IgD-negative memory B cell (primary cell): Measurements from ENCODE around the gene CMTM2. TPM values are rescaled to one million over a fixed set of nuclear protein-coding genes. Genes with fewer than 3 reads are reported as not detected.
A peak's percentile ranks its signal among the peaks of the same experiment; 100 is the strongest.
"Not testable (repeated sequence)": the region's sequence is repeated elsewhere in the genome, so short reads cannot be mapped to it uniquely, and the experiment has no call there.

Experiments
- H3K27ac Mint-ChIP-seq, 3 donors: one replicate each; pipeline ENCODE4 v1.8.0; 2020 to 2022; ENCODE audit warnings: mild to moderate bottlenecking in 3 of 3, mixed read lengths in 3 of 3, moderate library complexity in 1 of 3
- H3K27me3 Mint-ChIP-seq: one replicate; pipeline ENCODE4 v1.8.0; 2021; ENCODE audit warnings: mixed read lengths
- H3K36me3 Mint-ChIP-seq: one replicate; pipeline ENCODE4 v1.8.0; 2020; ENCODE audit warnings: mild to moderate bottlenecking, mixed read lengths
- H3K4me1 Mint-ChIP-seq, 3 donors: one replicate each; pipeline ENCODE4 v1.8.0; 2020 to 2022; ENCODE audit warnings: mixed read lengths in 3 of 3, mild to moderate bottlenecking in 1 of 3
- H3K4me3 Mint-ChIP-seq, 4 donors: one replicate each; pipeline ENCODE4 v1.8.0; 2020 to 2022; ENCODE audit warnings: mild to moderate bottlenecking in 4 of 4, mixed read lengths in 4 of 4, moderate library complexity in 3 of 4
- H3K9me3 Mint-ChIP-seq, 3 donors: one replicate each; pipeline ENCODE4 v1.8.0; 2020 to 2021; ENCODE audit warnings: mixed read lengths in 3 of 3, mild to moderate bottlenecking in 1 of 3
- polyA plus RNA-seq: library from polyadenylated mRNA; unstranded; fragments of 300-500 nt; fragmentation: Illumina TruSeq; gene quantifications from one replicate; pipeline ENCODE4 v1.2.3, GENCODE V29; 2021

The CMTM2 gene
- polyA plus RNA-seq, 1 donor from 2014 or later, result not detected

GRCh38 chr16:66603537-66604375 is 24.5 kb downstream of the CMTM2 start:
- H3K27me3 Mint-ChIP-seq, result peaks cover 36% of the 10 kb centered on the region
- peaks cover 20 to 26% (median 22%) of the 10 kb centered on the region in 3 donors for H3K4me1 Mint-ChIP-seq
- H3K36me3 Mint-ChIP-seq, result no peaks in the 10 kb centered on the region
- peak overlapping the region; percentile 35 to 94 (median 87) for H3K4me3 Mint-ChIP-seq
- peaks cover 5 to 11% (median 7%) of the 10 kb centered on the region in 3 donors for H3K9me3 Mint-ChIP-seq
- peak overlapping the region in 2 of 3 donors; percentile 1 to 90 for H3K27ac Mint-ChIP-seq

GRCh38 chr16:66604376-66605176 is 25.3 kb downstream of the CMTM2 start, which contains the start of gene CMTM3:
TSS of gene CMTM3 (plus strand) at chr16:66604704. CDS start at chr16:66604806, 102 bp downstream.
- Mint-ChIP-seq H3K4me1 (peaks cover 20 to 26% (median 22%) of the 10 kb centered on the region in 3 donors), H3K27me3 (peaks cover 33% of the 10 kb centered on the region), H3K27ac (peak within 1 kb of the TSS in 2 of 3 donors; percentile 1 to 90), H3K36me3 (no peaks in the 10 kb centered on the region), H3K9me3 (peaks cover 5 to 11% (median 7%) of the 10 kb centered on the region in 3 donors), H3K4me3 (peak within 1 kb of the TSS; percentile 35 to 94 (median 87))

GRCh38 chr16:66605177-66605978 is 26.1 kb downstream of the CMTM2 start:
- no peak overlapping the region for H3K27ac Mint-ChIP-seq
- H3K4me1 Mint-ChIP-seq, result peaks cover 20 to 26% (median 20%) of the 10 kb centered on the region in 3 donors
- H3K27me3 Mint-ChIP-seq, result peaks cover 30% of the 10 kb centered on the region
- peaks cover 5 to 11% (median 7%) of the 10 kb centered on the region in 3 donors for H3K9me3 Mint-ChIP-seq
- H3K36me3 Mint-ChIP-seq, result no peaks in the 10 kb centered on the region
- peak overlapping the region in 3 of 4 donors; percentile 21 to 91 (median 78) for H3K4me3 Mint-ChIP-seq

- peaks cover 0 to 4% (median 0%) of the 10 kb centered on the region in 3 donors for H3K9me3 Mint-ChIP-seq
- peak overlapping the region; percentile 69 to 91 (median 80) for H3K4me3 Mint-ChIP-seq
- peaks cover 20 to 26% (median 20%) of the 10 kb centered on the region in 3 donors for H3K4me1 Mint-ChIP-seq
- peaks cover 25% of the 10 kb centered on the region for H3K27me3 Mint-ChIP-seq
- H3K27ac Mint-ChIP-seq, result peak overlapping the region in 1 of 3 donors; percentile 56
- H3K36me3 Mint-ChIP-seq, result no peaks in the 10 kb centered on the region
Measured at GRCh38 chr16:66605979-66606751, 26.9 kb downstream of the CMTM2 start.

GRCh38 chr16:66608241-66609138 is 29.2 kb downstream of the CMTM2 start:
- Mint-ChIP-seq H3K27me3 (peaks cover 24% of the 10 kb centered on the region), H3K27ac (no peak overlapping the region), H3K36me3 (no peaks in the 10 kb centered on the region), H3K4me3 (peak overlapping the region in 1 of 4 donors; percentile 72), H3K4me1 (peaks cover 16 to 21% (median 20%) of the 10 kb centered on the region in 3 donors), H3K9me3 (peaks cover 0 to 2% (median 0%) of the 10 kb centered on the region in 3 donors)

- no peak overlapping the region for H3K4me3 Mint-ChIP-seq
- peaks cover 10 to 16% (median 14%) of the 10 kb centered on the region in 3 donors for H3K4me1 Mint-ChIP-seq
- H3K36me3 Mint-ChIP-seq, result no peaks in the 10 kb centered on the region
- H3K27me3 Mint-ChIP-seq, result peaks cover 17% of the 10 kb centered on the region
- no peak overlapping the region for H3K27ac Mint-ChIP-seq
- no peaks in the 10 kb centered on the region for H3K9me3 Mint-ChIP-seq
Measured at GRCh38 chr16:66609139-66609510, 29.9 kb downstream of the CMTM2 start.

- Mint-ChIP-seq H3K4me3 (no peak overlapping the region), H3K27me3 (peaks cover 15% of the 10 kb centered on the region), H3K4me1 (peaks cover 10 to 16% (median 12%) of the 10 kb centered on the region in 3 donors), H3K9me3 (no peaks in the 10 kb centered on the region), H3K27ac (no peak overlapping the region), H3K36me3 (no peaks in the 10 kb centered on the region)
Measured at GRCh38 chr16:66610111-66610820, 31.0 kb downstream of the CMTM2 start.

GRCh38 chr16:66611911-66612310 is 32.6 kb downstream of the CMTM2 start:
- H3K4me3 Mint-ChIP-seq, H3K27ac Mint-ChIP-seq, H3K27me3 Mint-ChIP-seq, H3K9me3 Mint-ChIP-seq, H3K4me1 Mint-ChIP-seq, H3K36me3 Mint-ChIP-seq: not testable (repeated sequence)

- peaks cover 7% of the 10 kb centered on the region for H3K27me3 Mint-ChIP-seq
- H3K4me1 Mint-ChIP-seq, result peaks cover 4 to 8% (median 5%) of the 10 kb centered on the region in 3 donors
- no peaks in the 10 kb centered on the region for H3K9me3 Mint-ChIP-seq
Measured at GRCh38 chr16:66612422-66612821, 33.2 kb downstream of the CMTM2 start.

GRCh38 chr16:66614161-66614802 is 35.0 kb downstream of the CMTM2 start:
- Mint-ChIP-seq H3K27me3 (peaks cover 3% of the 10 kb centered on the region), H3K4me3 (no peak overlapping the region), H3K4me1 (no peaks in the 10 kb centered on the region), H3K9me3 (no peaks in the 10 kb centered on the region), H3K36me3 (peaks cover 2% of the 10 kb centered on the region), H3K27ac (no peak overlapping the region)

More at GRCh38 chr16:66612422-66612821, 33.2 kb downstream of the CMTM2 start:
- H3K27ac Mint-ChIP-seq, result peak overlapping the region in 1 of 3 donors; percentile 43
- no peak overlapping the region for H3K4me3 Mint-ChIP-seq
- H3K36me3 Mint-ChIP-seq, result no peaks in the 10 kb centered on the region

- H3K4me3 Mint-ChIP-seq, result no peak overlapping the region
- H3K27ac Mint-ChIP-seq, result no peak overlapping the region
- H3K4me1 Mint-ChIP-seq, result no peaks in the 10 kb centered on the region
- H3K36me3 Mint-ChIP-seq, result peaks cover 2% of the 10 kb centered on the region
- peaks cover 14% of the 10 kb centered on the region for H3K27me3 Mint-ChIP-seq
- H3K9me3 Mint-ChIP-seq, result no peaks in the 10 kb centered on the region
Measured at GRCh38 chr16:66616169-66616568, 36.9 kb downstream of the CMTM2 start.

- Mint-ChIP-seq H3K36me3 (peaks cover 2% of the 10 kb centered on the region), H3K27ac (no peak overlapping the region), H3K4me3 (no peak overlapping the region), H3K4me1 (no peaks in the 10 kb centered on the region), H3K27me3 (peaks cover 13% of the 10 kb centered on the region), H3K9me3 (no peaks in the 10 kb centered on the region)
Measured at GRCh38 chr16:66616592-66616991, 37.3 kb downstream of the CMTM2 start.
